ENCODE data around the gene MORN1. TPM values are rescaled to one million over a fixed set of nuclear protein-coding genes. Genes with fewer than 3 reads are reported as not detected.

MORN1 gene
- total RNA-seq, 1 donor from 2014 or later: 4.5 TPM

DNA sequence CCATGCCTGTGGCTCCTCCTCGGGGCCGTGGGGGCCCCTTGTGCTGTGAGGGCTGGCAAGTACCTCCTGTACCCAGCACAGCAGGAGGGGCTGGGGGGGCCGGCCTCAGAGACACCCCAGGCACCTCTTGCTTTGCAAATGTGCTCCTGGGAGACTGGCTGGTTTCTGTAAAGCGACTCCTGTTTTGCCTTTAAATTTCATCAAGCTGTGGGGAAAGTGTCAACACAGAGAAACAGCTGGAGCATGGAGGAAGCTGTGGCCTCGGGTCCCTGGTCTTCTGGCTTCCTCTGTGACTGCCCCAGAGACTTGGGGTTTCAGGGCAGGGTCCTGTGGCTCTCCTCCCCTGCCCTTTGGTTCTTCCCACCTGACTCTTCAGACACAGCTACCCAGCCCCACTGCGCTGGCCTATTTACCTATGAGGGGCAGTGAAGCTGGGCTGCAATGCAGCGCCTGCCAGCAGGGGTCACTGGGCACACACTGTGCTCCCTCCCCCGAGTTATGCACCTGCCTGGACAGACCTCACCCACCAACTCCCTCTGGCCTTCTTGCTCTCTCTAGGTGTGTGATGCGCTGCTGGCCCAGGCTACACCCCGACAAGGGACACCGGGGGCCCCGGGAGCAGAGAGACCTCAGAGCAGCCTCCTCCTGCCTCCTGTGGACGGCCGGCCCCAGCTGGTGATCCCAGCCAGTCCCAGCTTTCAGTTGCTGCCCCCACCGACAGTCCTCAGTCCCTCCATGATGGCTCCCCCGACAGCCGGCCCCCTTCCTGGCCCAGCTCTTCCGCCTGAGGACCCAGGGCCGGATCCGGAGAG lies 38.6 kb upstream of the MORN1 start:
- TF ChIP-seq CTCF (IDR thresholded peaks at IDR 0.05; ENCODE audit: borderline replicate concordance): no peak
- intact Hi-C loops (cut with micrococcal nuclease): no loop called here
- Histone ChIP-seq H3K27me3 (ENCODE audit: low read depth) (peaks cover 93% of the 10 kb centered on the region), H3K4me1 (no peaks in the 10 kb centered on the region), H3K4me3 (no peak overlapping the region), H3K36me3 (no peaks in the 10 kb centered on the region), H3K9me3 (replicated peaks) (peaks cover 10% of the 10 kb centered on the region), H3K27ac (replicated peaks) (no peak overlapping the region)
- no peak for DNase-seq

DNA sequence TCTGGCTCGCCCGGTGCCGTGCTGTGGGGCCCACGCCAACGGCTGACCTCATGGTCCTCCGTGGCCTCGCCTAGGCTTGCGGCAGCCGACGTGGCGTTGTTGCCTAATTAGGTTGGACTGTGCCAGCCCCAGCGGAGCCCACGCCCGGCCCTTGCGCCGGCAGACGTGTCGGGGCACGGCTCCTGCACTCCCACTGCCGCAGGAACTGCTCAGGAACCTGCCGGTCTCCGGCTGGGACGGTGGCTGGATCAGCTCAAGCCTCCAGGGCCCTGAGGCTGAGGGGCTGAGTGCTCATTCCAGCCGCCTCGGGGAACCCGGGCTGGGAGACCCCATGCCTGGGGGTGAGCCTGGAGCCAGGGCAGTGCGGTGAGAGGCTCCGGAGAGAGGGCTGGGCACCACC lies 37.1 kb upstream of the MORN1 start:
- Histone ChIP-seq H3K36me3 (no peaks in the 10 kb centered on the region), H3K4me1 (no peaks in the 10 kb centered on the region), H3K4me3 (no peak overlapping the region), H3K27ac (replicated peaks) (no peak overlapping the region), H3K9me3 (replicated peaks) (peaks cover 11% of the 10 kb centered on the region), H3K27me3 (ENCODE audit: low read depth) (peaks cover 84% of the 10 kb centered on the region)
- TF ChIP-seq CTCF (IDR thresholded peaks at IDR 0.05; ENCODE audit: borderline replicate concordance): no peak
- intact Hi-C loops (cut with micrococcal nuclease): no loop called here
- DNase-seq: no peak

- H3K9me3 ChIP-seq (replicated peaks): peaks cover 16% of the 10 kb centered on the region
- intact Hi-C loops (cut with micrococcal nuclease): no loop called here
- TF ChIP-seq CTCF (IDR thresholded peaks at IDR 0.05; ENCODE audit: borderline replicate concordance): no peak
- no peaks in the 10 kb centered on the region for H3K4me1 ChIP-seq
- H3K27ac ChIP-seq (replicated peaks): no peak overlapping the region
- H3K27me3 ChIP-seq (ENCODE audit: low read depth): peaks cover 84% of the 10 kb centered on the region
- no peak overlapping the region for H3K4me3 ChIP-seq
- no peak for DNase-seq
- H3K36me3 ChIP-seq: no peaks in the 10 kb centered on the region
Observed at GRCh38 chr1:2427976-2428375, 36.6 kb upstream of the MORN1 start.

- H3K27ac ChIP-seq (replicated peaks): no peak overlapping the region
- no peaks in the 10 kb centered on the region for H3K4me1 ChIP-seq
- no peaks in the 10 kb centered on the region for H3K36me3 ChIP-seq
- TF ChIP-seq CTCF (IDR thresholded peaks at IDR 0.05; ENCODE audit: borderline replicate concordance): no peak
- peaks cover 84% of the 10 kb centered on the region for H3K27me3 ChIP-seq (ENCODE audit: low read depth)
- intact Hi-C loops (cut with micrococcal nuclease): no loop called here
- H3K4me3 ChIP-seq: no peak overlapping the region
- peaks cover 24% of the 10 kb centered on the region for H3K9me3 ChIP-seq (replicated peaks)
- DNase-seq: no peak
Observed at GRCh38 chr1:2427051-2427450, 35.7 kb upstream of the MORN1 start.

- Histone ChIP-seq H3K27me3 (ENCODE audit: low read depth) (peaks cover 84% of the 10 kb centered on the region), H3K4me3 (no peak overlapping the region), H3K4me1 (no peaks in the 10 kb centered on the region), H3K36me3 (no peaks in the 10 kb centered on the region), H3K27ac (replicated peaks) (no peak overlapping the region), H3K9me3 (replicated peaks) (peaks cover 24% of the 10 kb centered on the region)
- intact Hi-C loops (cut with micrococcal nuclease): no loop called here
- DNase-seq: no peak
- TF ChIP-seq CTCF (IDR thresholded peaks at IDR 0.05; ENCODE audit: borderline replicate concordance): no peak
Observed at GRCh38 chr1:2426540-2426939, 35.2 kb upstream of the MORN1 start.

Data from left ventricle myocardium inferior (tissue), 1 donor.